ENCODE data around the gene SMC1B. TPM values are rescaled to one million over a fixed set of nuclear protein-coding genes. Genes with fewer than 3 reads are reported as not detected.
"Not testable (repeated sequence)": the region's sequence is repeated elsewhere in the genome, so short reads cannot be mapped to it uniquely, and the experiment has no call there.

Gene SMC1B
- polyA plus RNA-seq, 1 donor, result 0.11 TPM

- not testable (repeated sequence) for DNase-seq (ENCODE audit: low read depth)
These were observed 60.6 kb downstream of the SMC1B start for GRCh38 chr22:45352757-45353156.

GRCh38 chr22:45351956-45352355 lies 61.4 kb downstream of the SMC1B start:
- no peak for DNase-seq (ENCODE audit: low read depth)

GRCh38 chr22:45349916-45350315 lies 63.5 kb downstream of the SMC1B start:
- DNase-seq (ENCODE audit: low read depth), result no peak

DNA sequence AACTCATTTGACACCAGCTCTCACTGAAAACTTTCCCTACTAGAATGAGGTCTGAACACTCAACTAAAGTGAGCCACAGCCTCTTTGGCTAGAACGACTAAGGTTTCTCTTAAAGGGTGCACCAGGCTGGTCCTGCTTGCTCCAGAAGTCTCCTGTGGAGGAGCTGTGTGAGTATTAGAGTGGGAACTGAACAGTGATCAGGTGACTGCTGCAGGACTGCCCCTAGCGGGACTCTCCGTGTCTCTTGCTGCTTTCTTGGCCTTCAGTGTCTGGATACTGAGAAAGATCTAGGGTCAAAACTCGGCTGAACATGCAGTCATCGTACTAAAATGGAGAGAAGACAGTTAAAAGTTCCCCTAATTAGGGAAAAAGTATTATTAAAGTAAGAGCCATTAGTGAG lies 69.1 kb downstream of the SMC1B start:
- DNase-seq (ENCODE audit: low read depth), result no peak

- no peak for DNase-seq (ENCODE audit: low read depth)
These were observed 70.3 kb downstream of the SMC1B start for GRCh38 chr22:45343143-45343542.

GRCh38 chr22:45341498-45341897 lies 71.9 kb downstream of the SMC1B start:
- DNase-seq (ENCODE audit: low read depth), result no peak

GRCh38 chr22:45340323-45340722 lies 73.1 kb downstream of the SMC1B start:
- no peak for DNase-seq (ENCODE audit: low read depth)

GRCh38 chr22:45338795-45339194 lies 74.6 kb downstream of the SMC1B start:
- no peak for DNase-seq (ENCODE audit: low read depth)

GRCh38 chr22:45337536-45337935 lies 75.9 kb downstream of the SMC1B start:
- no peak for DNase-seq (ENCODE audit: low read depth)

DNA sequence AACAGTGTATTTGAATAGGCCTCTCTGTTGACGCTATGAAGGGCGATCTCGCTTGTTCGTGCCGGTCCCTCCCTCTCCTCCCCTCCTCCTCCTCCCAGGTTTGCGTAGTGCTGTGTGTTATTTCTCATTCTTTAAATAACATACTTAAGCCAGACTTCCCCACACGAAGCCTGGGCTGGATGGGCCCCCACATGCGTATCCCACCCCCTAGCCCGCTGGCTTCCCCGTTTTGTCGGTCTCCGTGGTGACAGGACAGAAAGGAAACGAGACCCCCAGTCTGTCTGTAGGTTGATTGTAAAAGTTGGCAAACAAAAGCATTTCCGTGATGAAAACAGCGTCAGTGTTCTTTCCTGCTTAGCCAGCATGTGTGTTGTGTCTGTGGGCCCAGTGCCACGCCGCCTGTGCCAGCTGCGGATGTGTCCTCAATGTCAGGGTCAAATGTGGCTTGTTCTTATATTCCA lies 76.4 kb downstream of the SMC1B start:
- peak; percentile 44 for DNase-seq (ENCODE audit: low read depth)

DNA sequence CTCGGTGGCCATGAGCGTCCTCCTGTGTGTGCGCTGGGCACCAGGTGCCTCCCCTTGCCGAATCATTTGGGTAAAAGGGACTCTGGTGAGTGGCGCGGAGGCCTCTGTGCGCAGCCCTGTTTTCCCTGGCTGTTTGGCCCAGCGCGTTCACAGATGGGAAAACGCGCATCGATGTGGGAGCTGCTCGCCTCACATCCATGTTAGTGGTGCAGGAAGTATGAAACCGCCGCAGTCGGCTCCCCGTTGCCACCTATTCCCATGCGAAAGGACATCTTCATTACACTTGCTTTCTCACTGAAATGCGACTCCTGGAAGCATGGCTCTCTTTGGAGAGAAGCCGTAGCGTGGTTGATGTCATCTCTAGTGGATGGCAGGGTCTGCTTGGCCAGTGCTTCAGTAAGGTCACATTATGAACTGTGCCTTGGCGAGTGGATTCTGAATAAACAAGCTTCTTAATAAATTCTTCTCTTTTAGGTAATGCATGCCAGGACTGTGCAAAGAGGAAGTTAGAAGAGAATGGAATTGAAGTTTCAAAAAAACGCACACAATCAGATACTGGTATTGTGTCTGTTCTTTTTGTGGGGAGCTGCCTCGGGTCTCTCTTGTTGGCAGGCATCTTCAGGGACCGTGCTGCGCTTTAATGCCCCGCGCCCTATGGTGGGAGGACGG lies 77.4 kb downstream of the SMC1B start:
- no peak for DNase-seq (ENCODE audit: low read depth)

DNA sequence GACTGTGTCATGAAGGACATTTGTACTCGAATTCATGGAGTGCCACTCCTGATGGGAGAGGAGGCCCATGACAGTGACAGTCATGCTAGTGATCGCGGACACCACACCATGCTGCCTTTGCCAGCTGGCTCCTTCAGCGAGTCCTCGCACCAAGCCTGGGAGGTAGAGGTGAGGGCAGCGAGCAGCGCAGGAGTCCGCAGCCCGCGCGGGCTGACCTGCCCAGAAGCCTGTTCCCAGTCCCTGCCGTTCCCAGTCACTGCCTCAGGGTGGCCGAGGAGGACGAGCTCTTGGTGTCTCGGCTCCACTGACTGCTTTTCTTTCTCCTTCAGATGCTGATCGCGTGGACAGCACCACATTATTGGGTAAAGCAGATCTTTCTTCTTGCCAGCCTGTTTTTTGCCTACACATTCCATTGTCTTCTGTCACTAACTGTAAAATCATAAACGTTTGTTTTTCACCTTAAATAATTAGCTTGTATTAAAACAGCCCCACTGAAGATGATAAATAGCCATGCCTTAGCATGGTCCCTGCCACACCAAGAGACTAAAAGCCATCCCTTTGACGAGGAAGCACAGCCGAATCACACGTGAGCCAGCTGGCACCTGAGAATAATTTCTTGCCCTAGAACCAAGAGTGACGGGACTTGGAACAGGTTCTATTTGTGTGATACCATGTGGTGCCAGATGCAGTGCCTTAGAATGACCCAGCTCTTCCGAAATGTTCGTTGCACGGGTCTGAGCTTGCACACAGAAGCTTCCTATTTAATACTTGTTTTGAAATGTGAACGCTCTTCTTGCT lies 78.2 kb downstream of the SMC1B start:
- no peak for DNase-seq (ENCODE audit: low read depth)

GRCh38 chr22:45334528-45334927 lies 78.9 kb downstream of the SMC1B start:
- no peak for DNase-seq (ENCODE audit: low read depth)

DNA sequence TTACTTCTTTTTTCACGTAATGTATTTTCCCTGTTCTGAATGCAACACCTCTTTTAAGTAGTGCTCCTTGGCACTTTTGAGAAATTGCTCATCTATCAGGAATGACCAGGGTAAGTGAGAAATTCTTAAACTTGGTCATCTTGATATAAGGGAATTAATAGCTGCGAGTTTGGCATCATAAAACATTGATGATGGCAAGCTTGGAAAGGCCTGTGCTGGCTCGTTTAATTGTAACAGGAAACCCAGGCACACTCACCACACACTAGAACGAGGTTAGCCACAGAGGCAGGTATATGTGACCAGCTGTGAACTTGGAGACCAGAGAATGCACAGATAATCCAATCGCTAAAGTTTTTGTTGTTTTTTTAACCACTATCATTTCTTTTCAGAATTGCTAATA lies 79.3 kb downstream of the SMC1B start:
- DNase-seq (ENCODE audit: low read depth), result no peak

DNA sequence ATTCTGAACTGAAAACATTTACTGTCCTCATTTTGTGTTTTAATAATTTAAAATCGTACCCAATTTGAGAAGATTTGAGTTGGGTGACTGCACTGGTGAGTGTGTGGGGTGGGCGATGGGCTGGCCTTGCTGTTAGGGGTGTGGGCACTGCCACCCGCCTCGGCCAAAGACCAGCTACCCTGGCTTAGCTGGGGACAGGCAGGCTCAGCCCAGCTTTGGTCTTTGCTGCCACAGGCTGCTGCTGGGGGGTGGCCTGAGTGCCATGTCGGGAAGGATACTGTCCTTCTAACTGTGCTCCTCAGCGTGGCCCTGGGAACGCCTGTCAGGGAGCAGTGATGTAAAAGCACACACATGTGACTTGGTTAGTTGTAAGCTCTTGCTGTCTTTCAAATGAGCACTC lies 81.4 kb downstream of the SMC1B start:
- DNase-seq (ENCODE audit: low read depth), result no peak

GRCh38 chr22:45331486-45331885 lies 81.9 kb downstream of the SMC1B start:
- DNase-seq (ENCODE audit: low read depth), result no peak

DNA sequence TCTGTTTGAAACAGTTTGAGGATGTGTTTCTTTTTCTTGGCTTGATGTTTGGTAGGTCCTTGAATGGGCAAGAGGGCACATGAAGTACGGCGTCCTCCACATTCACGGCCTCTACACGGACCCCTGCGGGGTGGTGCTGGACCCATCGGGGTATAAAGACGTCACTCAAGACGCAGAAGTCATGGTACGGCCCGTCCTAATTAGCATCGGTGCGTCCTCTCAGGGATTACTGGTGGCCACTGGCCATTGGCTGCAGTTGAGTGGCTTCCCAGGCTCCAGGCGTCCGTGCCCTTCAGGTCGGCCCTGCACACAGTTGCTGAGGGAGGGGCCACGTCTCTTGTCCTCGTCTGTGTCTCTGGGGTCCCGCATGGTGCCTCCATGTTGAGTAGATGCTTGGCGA lies 82.9 kb downstream of the SMC1B start:
- no peak for DNase-seq (ENCODE audit: low read depth)

GRCh38 chr22:45329530-45329936 lies 83.9 kb downstream of the SMC1B start:
- no peak for DNase-seq (ENCODE audit: low read depth)

GRCh38 chr22:45328822-45329529 lies 84.4 kb downstream of the SMC1B start:
- DNase-seq (ENCODE audit: low read depth), result no peak

DNA sequence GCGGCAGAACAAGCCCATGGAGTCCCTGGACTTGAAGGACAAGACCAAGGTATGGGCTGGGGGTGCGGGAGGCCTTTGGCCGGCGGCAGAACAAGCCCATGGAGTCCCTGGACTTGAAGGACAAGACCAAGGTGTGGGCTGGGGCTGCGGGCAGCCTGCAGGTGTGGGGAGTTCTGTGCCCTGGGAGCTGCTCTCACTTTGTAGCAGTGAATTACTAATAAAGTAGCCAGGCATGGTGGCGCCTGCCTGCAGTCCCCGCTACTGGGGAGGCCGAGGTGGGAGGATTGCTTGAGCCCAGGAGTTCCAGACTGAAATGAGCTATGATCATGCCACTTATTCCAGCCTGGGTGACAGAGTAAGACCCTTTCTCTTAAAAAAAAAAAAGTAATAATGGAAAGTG lies 85.1 kb downstream of the SMC1B start:
- not testable (repeated sequence) for DNase-seq (ENCODE audit: low read depth)

GRCh38 chr22:45324311-45324711 lies 89.1 kb downstream of the SMC1B start:
- DNase-seq (ENCODE audit: low read depth), result no peak

- DNase-seq (ENCODE audit: low read depth), result no peak
These were observed 89.7 kb downstream of the SMC1B start for GRCh38 chr22:45323695-45324094.

Measured in forelimb muscle (tissue), 1 donor.